GM12878 (cell line): Measurements from ENCODE around the gene ZNF112. TPM values are rescaled to one million over a fixed set of nuclear protein-coding genes. Genes with fewer than 3 reads are reported as not detected.
A peak's percentile ranks its signal among the peaks of the same experiment; 100 is the strongest.

Experiments used
- ATAC-seq: fragments of 200-7000 bp; cut with Tn5 transposase; 3 replicates; pipeline ENCODE4 v1.9.1; 2020; ENCODE audit warnings: mild to moderate bottlenecking, moderate library complexity
- BruUV-seq: library from RNA; stranded (reverse); fragments of 400-500 nt; replicated peaks from 2 replicates; lab custom pipeline; 2021; lab: Mats Ljungman, UMichigan
- CTCF ChIA-PET: fragments of 300-600 bp; sonication (Branson Sonifier 250); formaldehyde crosslinking; extraction: SDS; loops from one replicate; lab custom pipeline; 2021; ENCODE audit warnings: inconsistent platforms; lab: Yijun Ruan, JAX
- POLR2A ChIA-PET: fragments of 350-600 bp; formaldehyde crosslinking; extraction: SDS; loops from one replicate; lab custom pipeline; 2021; ENCODE audit warnings: inconsistent platforms; lab: Charles Lee
- RAD21 ChIA-PET: fragments of 300-600 bp; sonication (Branson Sonifier 250); formaldehyde crosslinking; loops from one replicate; lab custom pipeline; 2023; ENCODE audit warnings: antibody characterized with exemption; ENCODE audit not compliant: unreplicated experiment; lab: Charles Lee
- SMC1A ChIA-PET: fragments of 300-600 bp; sonication (Branson Sonifier 250); formaldehyde crosslinking; loops from one replicate; lab custom pipeline; 2023; ENCODE audit not compliant: unreplicated experiment, uncharacterized antibody; lab: Charles Lee
- DNase-seq: peaks from one replicate; pipeline ENCODE4 v3.0.0-alpha.2; 2011; ENCODE audit warnings: low read depth, low spot score
- FAIRE-seq: peaks from 3 replicates; lab custom pipeline; 2011; peaks lifted over from hg19 to GRCh38; lab: Jason Lieb, UNC
- H2AFZ ChIP-seq: 2 replicates; pipeline ENCODE4 v1.6.0; 2011; ENCODE audit warnings: low read depth, low read length, control low read depth; ENCODE audit not compliant: control insufficient read depth
- H3K27ac ChIP-seq: 2 replicates; pipeline ENCODE4 v1.5.1; 2011; ENCODE audit warnings: control low read depth; ENCODE audit not compliant: control insufficient read depth, insufficient read depth
- H3K27me3 ChIP-seq, 2 experiments: replicated peaks in 1 of 2; 2 replicates each; pipeline versions ENCODE4 v1.6.0 to v1.6.1; 2011; ENCODE audit warnings: low read length in 1 of 2; ENCODE audit not compliant: control insufficient read depth in 2 of 2, insufficient read depth in 2 of 2
- H3K36me3 ChIP-seq, 2 experiments: 2 replicates each; pipeline ENCODE4 v1.5.1; 2011; ENCODE audit warnings: low read length in 1 of 2; ENCODE audit not compliant: control insufficient read depth in 2 of 2, insufficient read depth in 2 of 2
- H3K4me1 ChIP-seq: 2 replicates; pipeline ENCODE4 v1.6.1; 2011; ENCODE audit warnings: mild to moderate bottlenecking, low read length, moderate library complexity, mixed read lengths; ENCODE audit not compliant: control insufficient read depth, insufficient read depth
- H3K4me2 ChIP-seq: 2 replicates; pipeline ENCODE4 v1.6.0; 2011; ENCODE audit warnings: control low read depth; ENCODE audit not compliant: control insufficient read depth, insufficient read depth
- H3K4me3 ChIP-seq: fragments of 200-600 bp; sonication (generic); 2 replicates; pipeline ENCODE4 v1.5.1; 2016
- H3K79me2 ChIP-seq: 2 replicates; pipeline ENCODE4 v1.6.0; 2011; ENCODE audit warnings: low read length; ENCODE audit not compliant: control insufficient read depth, insufficient read depth
- H3K9ac ChIP-seq: 2 replicates; pipeline ENCODE4 v1.8.0; 2011; ENCODE audit warnings: low read length, control low read depth, mixed read lengths; ENCODE audit not compliant: control insufficient read depth, insufficient read depth
- H3K9me3 ChIP-seq: replicated peaks from 3 replicates; pipeline ENCODE4 v1.5.1; 2011; ENCODE audit warnings: mild to moderate bottlenecking, low read length; ENCODE audit not compliant: control insufficient read depth, insufficient read depth
- H4K20me1 ChIP-seq: 2 replicates; pipeline ENCODE4 v1.6.0; 2011; ENCODE audit not compliant: control insufficient read depth, insufficient read depth
- DPF2 ChIP-seq: fragments of 450-650 bp; IDR thresholded peaks from 2 replicates; pipeline ENCODE4 v1.6.1; 2017; ENCODE audit warnings: mild to moderate bottlenecking
- MTA2 ChIP-seq: fragments of 450-650 bp; IDR thresholded peaks from 2 replicates; pipeline ENCODE4 v1.6.1; 2016; ENCODE audit warnings: low read depth, mild to moderate bottlenecking, moderate library complexity
- RBBP5 ChIP-seq: fragments of 200-600 bp; sonication (generic); conservative IDR thresholded peaks from 2 replicates; pipeline ENCODE4 v1.6.1; 2016
- RUNX3 ChIP-seq: IDR thresholded peaks from 2 replicates; pipeline ENCODE4 v1.6.1; 2012; ENCODE audit warnings: low read length, inconsistent platforms
- SMC3 ChIP-seq: IDR thresholded peaks from 2 replicates; pipeline ENCODE4 v1.6.1; 2011; ENCODE audit warnings: low read length, improper control_type of control experiment, borderline replicate concordance
- TARDBP ChIP-seq: IDR thresholded peaks from 2 replicates; pipeline ENCODE4 v1.6.1; 2016; ENCODE audit warnings: borderline replicate concordance
- TCF3 ChIP-seq: IDR thresholded peaks from 2 replicates; pipeline ENCODE4 v1.6.1; 2012; ENCODE audit warnings: low read depth, mild to moderate bottlenecking, low read length, borderline replicate concordance; ENCODE audit not compliant: insufficient read depth
- WGBS: methylation state at CpG from one replicate; pipeline ENCODE4 v1.1.6; 2016; ENCODE audit warnings: low lambda C conversion rate; ENCODE audit not compliant: insufficient replicate concordance, insufficient coverage; ENCODE audit errors: missing lambda C conversion rate; 5-methylcytosine and 5-hydroxymethylcytosine counted together
- in situ Hi-C: fragments of 300-500 bp; cut with MboI; formaldehyde crosslinking; loops from 9 replicates; pipeline ENCODE4 v1.14.3; 2018; ENCODE audit warnings: mixed read lengths
- intact Hi-C: fragments of 100-400 bp; cut with micrococcal nuclease; formaldehyde crosslinking; loops from one replicate; pipeline ENCODE4 v1.14.2; 2022; ENCODE audit not compliant: unreplicated experiment
- polyA plus RNA-seq, 11 experiments: library from polyadenylated mRNA; depleted of rRNA in 4 of 11; unstranded in 6 of 11; stranded (reverse) in 5 of 11; fragments of >200 nt; fragmentation: Nextera tagmentation in 4 of 11; fragmentation: Illumina TruSeq in 1 of 11; extraction: Ambion mirVana in 4 of 11; extraction: Trizol in 1 of 11; gene quantifications; 1 replicate in 1 of 11; 2 replicates in 10 of 11; pipeline versions ENCODE4 v1.2.1 to v1.2.3, GENCODE V29; 2011 to 2016; ENCODE audit warnings: inconsistent platforms in 2 of 11, missing spikeins in 2 of 11, low read depth in 1 of 11
- total RNA-seq, 4 experiments: library from RNA; depleted of rRNA in 3 of 4; stranded (reverse); fragments of >200 nt in 3 of 4; fragmentation: Illumina TruSeq in 1 of 4; extraction: Trizol in 1 of 4; gene quantifications; 2 replicates each; pipeline versions ENCODE4 v1.2.1 to v1.2.3, GENCODE V29; 2013 to 2021

Gene ZNF112
- total and polyA plus RNA-seq, 10 of the 15 experiments (the other 5 are each of a cell fraction or from before 2014, with no cell fraction given), result 0.03 to 0.25 (median 0.07) TPM; not detected in 4

GRCh38 chr19:44303976-44304568 is 52.4 kb downstream of the ZNF112 start:
- Histone ChIP-seq H3K79me2 (peaks cover 6% of the 10 kb centered on the region), H3K9ac (peak overlapping the region; percentile 84), H3K27ac (peak overlapping the region; percentile 78), H3K4me3 (peak overlapping the region; percentile 90), H3K9me3 (peaks cover 2% of the 10 kb centered on the region; the same call in 2 of the 3 replicates), H4K20me1 (no peaks in the 10 kb centered on the region), H3K36me3 (peaks cover 0 to 5% of the 10 kb centered on the region in 2 experiments; a peak in 2 of 4 replicates), H2AFZ (peak overlapping the region; percentile 99), H3K27me3 (no peaks in the 10 kb centered on the region), H3K4me2 (peak overlapping the region; percentile 70), H3K4me1 (peaks cover 7% of the 10 kb centered on the region)
- FAIRE-seq, result no peak
- ATAC-seq, result peak; percentile 63
- SMC1A ChIA-PET, result interaction anchor here (1.0 to 1.3 kb wide), 3 partner anchors 8 to 449 kb away, joined by 3 to 5 read pairs (median 3); no protein-coding TSS in a partner anchor
- CTCF ChIA-PET, result interaction anchor here (0.6 to 2.1 kb wide), 3 partner anchors 11 to 44 kb away, joined by 3 to 7 read pairs (median 4); partner anchors contain the start of gene ZNF233
- TF ChIP-seq RBBP5 (no peak), RUNX3 (peak; percentile 49), TARDBP (no peak), TCF3 (no peak), DPF2 (no peak), SMC3 (no peak), MTA2 (0 out of 2 replicates have a peak, but pooled peaks have one; percentile 9)
- DNase-seq, result no peak
- POLR2A ChIA-PET, result interaction anchor here (1.0 kb wide), 1 partner anchor 139 kb away, joined by 3 read pairs; the partner anchor contains the start of gene ZNF226
- in situ Hi-C loops, result loop anchor here (5.0 kb wide), 1 partner anchor 192 kb away; the partner anchor contains the start of gene ZNF225
- 27% methylated on average over 11 of the region's 11 CpGs for WGBS
- intact Hi-C loops, result loop anchor here (10.0 kb wide), 1 partner anchor 201 kb away; the partner anchor contains the start of gene ZNF180
- RAD21 ChIA-PET, result interaction anchor here (1.0 to 2.0 kb wide), 3 partner anchors 44 to 319 kb away, joined by 3 to 5 read pairs (median 3); partner anchors contain the start of genes ZNF180 and ZNF233
- no TSS peak for BruUV-seq
